Stomach (tissue), 8 donors: ENCODE measurements around the gene TATDN3. TPM values are rescaled to one million over a fixed set of nuclear protein-coding genes. Genes with fewer than 3 reads are reported as not detected.

Source experiments
- polyA plus RNA-seq, 3 donors: library from polyadenylated mRNA; stranded (reverse); fragments of 200-250 nt; gene quantifications; one replicate each; pipeline ENCODE4 v1.2.3, GENCODE V29; 2013
- small RNA-seq, 4 donors: library from RNA; depleted of rRNA; stranded (forward); fragments of <200 nt; gene quantifications; one replicate each; pipeline ENCODE3, GENCODE V24; 2016
- total RNA-seq, 5 donors: library from RNA; depleted of rRNA; stranded (reverse); fragments of >200 nt; gene quantifications; one replicate each; pipeline versions ENCODE4 v1.1.0 to v1.2.3, GENCODE V29; 2014 to 2016
- donor health status: healthy with polysubstance abuse.
- donor health status: Bipolar disorder and iron deficiency.
- donor health status: healthy.

TATDN3 gene
- total and polyA plus RNA-seq, 8 donors = 2.6 to 52.2 (median 10.2) TPM

Small RNA genes within 50 kb of the gene (small RNA-seq; reads per million reads assigned to genes)
- gene AC104333.1 (0 reads per million in 4 donors), gene AC104333.2 (0 reads per million in 4 donors)

Other genes with a start within 250 kb of the TATDN3 start
- gene ATF3, start 183.1 kb upstream of the TATDN3 start, total RNA-seq = 10 to 100 TPM in 4 of 5 donors, not detected in 1; 14.0 to 59.8 (median 24.3) TPM
- gene ATF3, start 183.1 kb upstream of the TATDN3 start, polyA plus RNA-seq = 10 to 100 TPM; 19.9 to 60.2 (median 33.0) TPM
- gene BATF3, start 92.1 kb upstream of the TATDN3 start, total RNA-seq = 1 to 10 TPM in 2 of 5 donors, not detected in 3; 1.1 to 1.2 TPM
- gene BATF3, start 92.1 kb upstream of the TATDN3 start, polyA plus RNA-seq = 1 to 10 TPM; 4.1 to 6.9 (median 5.3) TPM
- gene NSL1, start 117 bp upstream of the TATDN3 start, total RNA-seq = 100 to 1,000 TPM in 1 of 5 donors, 10 to 100 TPM in 4; 23.2 to 170 (median 54.2) TPM
- gene NSL1, start 117 bp upstream of the TATDN3 start, polyA plus RNA-seq = 10 to 100 TPM; 10.2 to 23.8 (median 21.8) TPM
- gene SPATA45, start 55.8 kb downstream of the TATDN3 start, total RNA-seq = not detected
- not detected for gene SPATA45, start 55.8 kb downstream of the TATDN3 start, polyA plus RNA-seq
- gene FLVCR1, start 66.4 kb downstream of the TATDN3 start, total RNA-seq = 10 to 100 TPM in 3 of 5 donors, 1 to 10 TPM in 2; 1.8 to 19.1 (median 10.7) TPM
- gene FLVCR1, start 66.4 kb downstream of the TATDN3 start, polyA plus RNA-seq = 1 to 10 TPM in 2 of 3 donors, under 1 TPM in 1; 0.61 to 4.4 (median 2.2) TPM
- gene VASH2, start 158.6 kb downstream of the TATDN3 start, total RNA-seq = 10 to 100 TPM in 1 of 5 donors, not detected in 4; 10.3 TPM
- under 1 TPM; 0.13 to 0.93 (median 0.92) TPM for gene VASH2, start 158.6 kb downstream of the TATDN3 start, polyA plus RNA-seq
- 100 to 1,000 TPM in 1 of 5 donors, 10 to 100 TPM in 3, 1 to 10 TPM in 1; 3.2 to 107 (median 51.9) TPM for gene ANGEL2, start 224.0 kb downstream of the TATDN3 start, total RNA-seq
- 1 to 10 TPM; 6.6 to 9.8 (median 9.3) TPM for gene ANGEL2, start 224.0 kb downstream of the TATDN3 start, polyA plus RNA-seq